8988T (cell line): ENCODE data around the gene PELI3.
A peak's percentile ranks its signal among the peaks of the same experiment; 100 is the strongest.

Experiments used
- DNase-seq: peaks from one replicate; pipeline ENCODE4 v3.0.0; 2011

PELI3 gene

DNA sequence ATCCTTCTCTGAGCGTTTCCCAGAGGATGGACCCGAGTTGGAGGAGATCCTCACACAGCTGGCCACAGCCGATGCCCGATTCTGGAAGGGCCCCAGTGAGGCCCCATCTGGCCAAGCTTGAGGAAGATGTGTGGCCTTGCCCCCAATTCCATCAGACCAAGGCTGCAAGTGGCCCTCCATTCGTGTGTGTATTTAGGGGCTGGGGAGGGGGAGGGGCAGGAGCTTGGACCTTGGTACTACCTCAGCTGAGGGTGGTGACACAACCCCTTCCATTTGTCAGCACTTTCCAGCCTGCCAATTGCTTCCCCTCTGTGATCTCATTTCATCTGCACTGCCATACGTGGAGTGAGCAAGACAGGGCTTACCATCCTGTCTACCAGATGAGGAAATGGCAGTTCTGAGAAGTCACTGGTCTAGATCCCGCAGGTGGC is 42.4 kb downstream of the PELI3 start:
- no peak for DNase-seq

GRCh38 chr11:66510271-66510989 is 43.7 kb downstream of the PELI3 start, which contains the start of gene BBS1:
Gene BBS1, plus strand, starts transcription at chr11:66510635. Its CDS starts 25 bp downstream, at chr11:66510660.
- peak; percentile 93 for DNase-seq

GRCh38 chr11:66510990-66511339 is 44.3 kb downstream of the PELI3 start:
- no peak for DNase-seq

DNA sequence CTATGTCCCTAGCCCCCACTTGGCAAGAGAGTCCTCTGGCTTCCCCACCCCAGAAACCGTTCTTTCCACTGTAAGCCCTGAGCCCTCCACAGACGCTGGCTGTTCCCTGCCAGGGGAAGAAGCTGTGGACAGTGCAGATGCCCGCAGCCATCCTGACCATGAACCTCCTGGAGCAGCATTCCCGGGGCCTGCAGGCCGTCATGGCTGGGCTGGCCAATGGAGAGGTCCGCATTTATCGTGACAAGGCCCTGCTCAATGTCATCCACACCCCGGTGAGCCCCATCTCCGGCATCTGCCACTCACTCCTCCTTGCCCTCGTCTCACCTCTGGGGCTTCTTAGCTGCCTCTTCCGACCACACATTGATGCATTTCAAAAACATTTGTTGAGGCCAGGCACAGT is 56.9 kb downstream of the PELI3 start:
- DNase-seq = no peak

DNA sequence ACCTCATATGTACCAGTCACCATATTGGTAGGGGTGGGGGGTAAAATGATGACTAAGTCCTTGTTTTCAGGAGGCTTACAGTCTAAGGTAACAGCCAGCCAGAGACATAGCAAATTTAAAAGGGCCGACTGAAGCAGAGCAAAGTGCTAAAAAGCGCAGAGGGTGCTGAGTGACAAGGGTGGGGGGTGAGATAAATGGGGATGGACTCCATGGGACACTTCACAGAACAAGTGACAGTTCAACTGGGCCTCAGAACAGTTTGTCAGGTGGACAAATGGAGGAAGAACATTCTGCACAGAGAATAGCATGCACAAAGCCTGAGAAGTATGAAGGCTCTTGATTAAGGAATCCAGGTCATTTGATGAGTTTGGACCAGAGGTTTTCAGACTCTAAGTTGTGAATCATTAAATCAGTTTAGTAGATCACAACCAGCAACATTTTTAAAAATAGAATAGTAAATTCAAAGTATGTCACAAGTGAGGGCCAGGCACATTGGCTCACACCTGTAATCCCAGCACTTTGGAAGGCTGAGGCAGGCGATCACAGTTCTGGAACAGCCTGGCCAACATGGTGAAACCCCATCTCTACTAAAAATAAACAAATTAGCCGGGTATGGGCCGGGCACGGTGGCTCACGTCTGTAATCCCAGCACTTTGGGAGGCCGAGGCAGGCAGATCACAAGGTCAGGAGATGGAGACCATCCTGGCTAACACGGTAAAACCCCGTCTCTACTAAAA is 57.8 kb downstream of the PELI3 start:
- no peak for DNase-seq
